ENCODE measurements around the gene ENTR1.

Gene ENTR1

DNA sequence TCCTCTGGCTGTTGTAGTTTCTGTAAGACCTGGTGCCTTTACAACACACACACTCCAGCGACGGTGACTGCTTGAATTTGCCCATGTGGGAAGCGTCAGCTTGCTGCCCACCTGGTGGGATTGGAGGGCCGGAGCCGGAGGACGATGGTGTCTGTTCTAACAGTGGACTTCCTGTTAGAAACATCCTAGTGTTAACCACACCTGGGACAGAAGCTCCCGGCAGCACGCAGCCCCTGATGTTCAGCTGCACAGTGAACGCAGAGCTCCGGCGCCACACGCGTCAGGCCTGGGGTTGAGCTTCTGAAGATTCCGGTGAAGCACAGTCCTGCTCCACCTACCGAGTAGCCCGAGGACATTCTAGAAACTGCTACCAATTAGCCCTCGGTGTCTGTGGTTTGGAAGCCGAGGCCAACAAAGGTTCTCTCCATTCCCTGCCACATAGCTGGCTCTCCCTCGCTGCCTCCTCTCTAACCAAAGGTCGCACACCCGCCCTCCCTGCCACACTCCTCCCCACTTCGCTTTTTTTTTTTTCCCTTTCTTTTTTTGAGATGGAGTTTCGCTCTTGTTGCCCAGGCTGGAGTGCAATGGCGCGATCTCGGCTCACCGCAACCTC, 14.4 kb upstream of the ENTR1 start:
- DNase-seq (ENCODE audit: insufficient read length, low spot score) (no peak), FAIRE-seq (no peak)
- TF ChIP-seq, protein P1, sequence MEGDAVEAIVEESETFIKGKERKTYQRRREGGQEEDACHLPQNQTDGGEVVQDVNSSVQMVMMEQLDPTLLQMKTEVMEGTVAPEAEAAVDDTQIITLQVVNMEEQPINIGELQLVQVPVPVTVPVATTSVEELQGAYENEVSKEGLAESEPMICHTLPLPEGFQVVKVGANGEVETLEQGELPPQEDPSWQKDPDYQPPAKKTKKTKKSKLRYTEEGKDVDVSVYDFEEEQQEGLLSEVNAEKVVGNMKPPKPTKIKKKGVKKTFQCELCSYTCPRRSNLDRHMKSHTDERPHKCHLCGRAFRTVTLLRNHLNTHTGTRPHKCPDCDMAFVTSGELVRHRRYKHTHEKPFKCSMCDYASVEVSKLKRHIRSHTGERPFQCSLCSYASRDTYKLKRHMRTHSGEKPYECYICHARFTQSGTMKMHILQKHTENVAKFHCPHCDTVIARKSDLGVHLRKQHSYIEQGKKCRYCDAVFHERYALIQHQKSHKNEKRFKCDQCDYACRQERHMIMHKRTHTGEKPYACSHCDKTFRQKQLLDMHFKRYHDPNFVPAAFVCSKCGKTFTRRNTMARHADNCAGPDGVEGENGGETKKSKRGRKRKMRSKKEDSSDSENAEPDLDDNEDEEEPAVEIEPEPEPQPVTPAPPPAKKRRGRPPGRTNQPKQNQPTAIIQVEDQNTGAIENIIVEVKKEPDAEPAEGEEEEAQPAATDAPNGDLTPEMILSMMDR (IDR thresholded peaks at IDR 0.05; ENCODE audit: insufficient read depth, missing control alignments) = no peak

DNA sequence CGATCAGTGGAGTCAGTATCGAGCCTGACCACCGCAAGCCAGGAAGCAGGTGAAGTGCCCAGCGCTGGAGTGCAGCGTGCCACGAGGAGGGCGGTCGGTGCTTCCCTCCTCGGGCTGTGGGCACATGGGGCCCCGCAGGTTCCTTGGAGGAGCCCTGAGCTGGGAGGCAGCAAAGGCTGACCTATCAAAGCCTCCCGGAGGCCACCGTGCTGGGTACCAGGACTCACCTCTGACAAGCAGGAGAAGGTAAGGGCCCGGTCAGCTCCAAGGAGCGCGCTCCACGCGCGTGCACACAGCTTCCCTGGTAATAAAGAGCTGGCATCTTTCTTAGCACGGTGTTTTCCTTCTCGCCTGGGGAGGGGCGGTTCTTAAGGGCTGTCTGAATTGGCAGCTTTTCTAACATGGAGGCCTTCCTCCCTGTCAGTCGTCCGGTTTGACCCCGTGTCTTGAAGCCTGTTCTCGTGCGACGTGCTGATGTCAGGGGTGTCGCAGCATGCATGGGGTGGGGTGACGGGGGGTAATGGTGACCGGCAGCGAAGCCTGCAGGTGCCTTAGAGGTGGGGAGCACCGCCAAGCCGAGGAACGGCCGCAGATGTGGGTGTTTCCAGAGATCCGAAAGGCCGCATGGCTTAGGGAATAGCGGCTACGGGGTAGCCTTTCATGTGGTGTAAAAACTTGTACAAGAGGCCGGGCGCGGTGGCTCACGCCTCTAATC, 13.2 kb upstream of the ENTR1 start:
- DNase-seq (ENCODE audit: insufficient read length, low spot score) (no peak), FAIRE-seq (no peak)
- TF ChIP-seq, protein P1 (IDR thresholded peaks at IDR 0.05; ENCODE audit: insufficient read depth, missing control alignments) = no peak

DNA sequence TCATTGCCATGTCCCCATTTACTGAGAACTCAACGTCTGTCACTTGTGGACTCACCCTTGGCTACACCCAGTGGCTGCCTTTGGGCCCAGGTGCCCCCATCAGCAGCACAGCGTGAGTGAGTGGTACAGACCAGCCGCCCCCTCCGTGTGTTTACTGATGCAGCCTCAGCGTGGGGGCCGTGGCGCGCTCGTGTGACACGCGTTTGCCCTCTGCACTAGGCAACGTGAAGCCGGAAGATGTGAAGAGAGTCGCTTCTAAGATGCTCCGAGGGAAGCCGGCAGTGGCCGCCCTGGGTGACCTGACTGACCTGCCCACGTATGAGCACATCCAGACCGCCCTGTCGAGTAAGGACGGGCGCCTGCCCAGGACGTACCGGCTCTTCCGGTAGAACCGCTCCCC, 12.5 kb upstream of the ENTR1 start:
- DNase-seq (ENCODE audit: insufficient read length, low spot score) (no peak), FAIRE-seq (no peak)
- TF ChIP-seq, protein P1 (IDR thresholded peaks at IDR 0.05; ENCODE audit: insufficient read depth, missing control alignments) = no peak

DNA sequence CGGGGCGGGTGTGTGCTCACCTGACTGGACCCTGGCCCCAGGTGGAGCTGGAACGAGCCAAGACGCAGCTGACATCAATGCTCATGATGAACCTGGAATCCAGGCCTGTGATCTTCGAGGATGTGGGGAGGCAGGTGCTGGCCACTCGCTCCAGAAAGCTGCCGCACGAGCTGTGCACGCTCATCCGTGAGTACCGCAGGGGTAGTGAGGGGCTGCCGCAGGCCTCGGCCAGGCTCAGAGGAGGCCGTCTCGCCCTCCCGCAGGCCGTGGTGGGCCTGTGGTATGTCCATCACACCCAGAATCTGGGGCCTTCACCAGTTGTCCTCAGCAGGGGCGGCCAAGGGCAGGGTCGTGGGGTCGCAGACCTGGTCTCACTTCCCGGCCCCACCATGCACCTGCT, 11.4 kb upstream of the ENTR1 start:
- DNase-seq (ENCODE audit: insufficient read length, low spot score) (no peak), FAIRE-seq (no peak)
- TF ChIP-seq, protein P1 (IDR thresholded peaks at IDR 0.05; ENCODE audit: insufficient read depth, missing control alignments) = no peak

DNA sequence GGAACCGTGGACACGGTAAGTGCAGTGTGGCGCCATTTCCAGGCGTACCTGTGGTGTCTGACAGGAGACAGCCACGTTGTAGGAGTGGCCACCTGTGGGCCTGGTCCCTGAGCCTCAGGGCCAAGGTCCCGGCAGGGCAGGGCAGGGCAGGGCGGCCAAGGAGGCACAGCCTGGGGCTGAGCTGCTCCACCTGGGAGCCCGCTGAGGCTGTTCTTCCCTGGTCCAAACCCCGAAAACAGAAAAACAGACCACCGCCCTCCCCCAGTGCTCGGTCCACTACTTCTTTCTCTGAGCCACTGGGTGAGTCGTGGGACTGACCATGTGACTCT, 8.6 kb upstream of the ENTR1 start:
- DNase-seq (ENCODE audit: insufficient read length, low spot score) = no peak
- TF ChIP-seq, protein P1 (IDR thresholded peaks at IDR 0.05; ENCODE audit: insufficient read depth, missing control alignments) = no peak
- no peak for FAIRE-seq

DNA sequence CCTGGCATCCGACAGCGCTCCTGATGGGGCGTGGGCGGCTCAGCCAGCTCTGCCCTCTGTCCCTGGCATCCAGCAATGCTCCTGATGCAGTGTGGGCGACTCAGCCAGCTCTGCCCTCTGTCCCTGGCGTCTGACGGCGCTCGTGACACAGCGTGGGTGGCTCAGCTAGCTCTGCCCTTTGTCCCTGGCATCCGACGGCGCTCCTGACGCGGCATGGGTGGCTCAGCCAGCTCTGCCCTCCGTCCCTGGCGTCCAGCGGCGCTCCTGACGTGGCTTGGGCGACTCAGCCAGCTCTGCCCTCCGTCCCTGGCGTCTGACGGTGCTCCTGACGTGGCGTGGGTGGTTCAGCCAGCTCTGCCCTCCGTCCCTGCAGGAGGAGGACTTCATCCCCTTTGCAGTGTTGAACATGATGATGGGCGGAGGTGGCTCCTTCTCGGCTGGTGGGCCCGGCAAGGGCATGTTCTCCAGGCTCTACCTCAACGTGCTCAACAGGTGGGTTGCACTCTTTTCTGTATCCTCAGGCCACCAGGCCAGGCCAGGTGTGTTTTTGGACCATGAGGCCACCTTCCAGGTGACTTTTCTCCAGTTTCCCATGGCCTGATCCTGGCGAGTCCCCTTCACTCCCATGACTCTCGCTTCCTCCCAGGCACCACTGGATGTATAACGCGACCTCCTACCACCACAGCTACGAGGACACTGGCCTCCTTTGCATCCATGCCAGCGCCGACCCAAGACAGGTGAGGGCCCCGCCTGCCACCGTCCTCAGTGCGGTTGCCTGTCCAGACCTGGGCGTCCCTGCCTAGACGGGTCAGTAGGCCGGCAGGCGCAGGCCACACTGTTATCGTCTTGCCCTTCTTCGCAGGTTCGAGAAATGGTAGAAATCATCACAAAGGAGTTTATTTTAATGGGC, 8.0 kb upstream of the ENTR1 start:
- TF ChIP-seq, protein P1 (IDR thresholded peaks at IDR 0.05; ENCODE audit: insufficient read depth, missing control alignments) = no peak
- FAIRE-seq (no peak), DNase-seq (ENCODE audit: insufficient read length, low spot score) (no peak)
